Hepatocyte (in vitro differentiated cells): Measurements from ENCODE around the gene AP5Z1.

Experiments used
- EZH2phosphoT487 ChIP-seq: fragments of 200-600 bp; sonication (generic); IDR thresholded peaks from one replicate; pipeline ENCODE4 v1.6.1; 2018; ENCODE audit warnings: antibody characterized with exemption, mild to moderate bottlenecking, low read depth, moderate library complexity; ENCODE audit not compliant: unreplicated experiment, severe bottlenecking
- TF ChIP-seq, protein P1 (sequence below): fragments of 200-600 bp; sonication (generic); IDR thresholded peaks from 2 replicates; pipeline ENCODE4 v1.5.1; 2016; ENCODE audit warnings: antibody characterized with exemption, mild to moderate bottlenecking; ENCODE audit not compliant: poor library complexity

DNA sequence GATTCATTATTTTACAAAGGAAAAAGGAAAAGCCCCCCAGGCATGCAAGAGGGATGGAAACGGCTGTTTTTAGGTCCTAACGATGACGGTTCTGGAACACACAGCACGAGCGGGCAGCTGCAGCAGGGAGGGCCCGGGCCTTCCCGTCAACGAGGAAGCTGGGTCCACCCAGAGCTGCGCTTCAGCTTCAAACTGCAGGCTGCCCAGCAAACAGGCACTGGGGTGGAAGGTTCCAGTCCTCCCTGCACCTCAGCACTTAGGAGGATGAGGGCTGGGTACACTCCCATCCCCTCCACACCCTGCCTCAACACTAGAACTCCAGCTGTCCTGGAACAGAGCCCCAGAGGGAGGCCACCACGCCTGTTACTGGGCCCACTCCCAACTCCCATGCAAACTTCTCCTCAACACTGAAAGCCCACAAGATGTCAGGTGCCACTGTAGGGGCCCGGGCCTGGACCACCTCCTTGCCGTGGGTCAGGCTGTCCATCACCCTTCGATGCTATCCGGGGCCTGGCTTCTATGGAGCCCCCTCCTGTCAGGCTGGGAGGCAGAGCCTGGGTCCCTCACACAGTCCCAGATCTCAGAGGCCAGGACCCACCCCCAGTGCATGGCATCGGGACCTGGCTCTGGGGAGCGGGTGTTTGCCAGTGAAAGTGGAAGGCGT lies 53.4 kb downstream of the AP5Z1 start:
- TF ChIP-seq, protein P1, sequence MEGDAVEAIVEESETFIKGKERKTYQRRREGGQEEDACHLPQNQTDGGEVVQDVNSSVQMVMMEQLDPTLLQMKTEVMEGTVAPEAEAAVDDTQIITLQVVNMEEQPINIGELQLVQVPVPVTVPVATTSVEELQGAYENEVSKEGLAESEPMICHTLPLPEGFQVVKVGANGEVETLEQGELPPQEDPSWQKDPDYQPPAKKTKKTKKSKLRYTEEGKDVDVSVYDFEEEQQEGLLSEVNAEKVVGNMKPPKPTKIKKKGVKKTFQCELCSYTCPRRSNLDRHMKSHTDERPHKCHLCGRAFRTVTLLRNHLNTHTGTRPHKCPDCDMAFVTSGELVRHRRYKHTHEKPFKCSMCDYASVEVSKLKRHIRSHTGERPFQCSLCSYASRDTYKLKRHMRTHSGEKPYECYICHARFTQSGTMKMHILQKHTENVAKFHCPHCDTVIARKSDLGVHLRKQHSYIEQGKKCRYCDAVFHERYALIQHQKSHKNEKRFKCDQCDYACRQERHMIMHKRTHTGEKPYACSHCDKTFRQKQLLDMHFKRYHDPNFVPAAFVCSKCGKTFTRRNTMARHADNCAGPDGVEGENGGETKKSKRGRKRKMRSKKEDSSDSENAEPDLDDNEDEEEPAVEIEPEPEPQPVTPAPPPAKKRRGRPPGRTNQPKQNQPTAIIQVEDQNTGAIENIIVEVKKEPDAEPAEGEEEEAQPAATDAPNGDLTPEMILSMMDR, result no peak
- TF ChIP-seq EZH2phosphoT487, result no peak
